Prostate gland (tissue), 2 donors: ENCODE measurements around the gene ZNF469. TPM values are rescaled to one million over a fixed set of nuclear protein-coding genes. Genes with fewer than 3 reads are reported as not detected.

Experiments
- DNase-seq: peaks from one replicate; pipeline ENCODE4 v3.0.0-alpha.2; 2019; ENCODE audit warnings: low spot score
- H3K27ac ChIP-seq, 2 donors: fragments of 200-600 bp; sonication (generic); 2 replicates each; pipeline ENCODE4 v1.5.1; 2017 to 2019
- H3K27me3 ChIP-seq: fragments of 200-600 bp; sonication (generic); replicated peaks from 2 replicates; pipeline ENCODE4 v1.5.1; 2019; ENCODE audit not compliant: insufficient read depth
- H3K36me3 ChIP-seq, 2 donors: fragments of 200-600 bp; sonication (generic); 1 replicate in 1 of 2; 2 replicates in 1 of 2; pipeline versions ENCODE4 v1.5.1 to v1.8.1; 2017 to 2019
- H3K4me1 ChIP-seq: fragments of 200-600 bp; sonication (generic); replicated peaks from 2 replicates; pipeline ENCODE4 v1.5.1; 2019
- H3K4me3 ChIP-seq, 2 donors: fragments of 200-600 bp; sonication (generic); 2 replicates each; pipeline ENCODE4 v1.5.1; 2017 to 2019
- H3K9me3 ChIP-seq: fragments of 200-600 bp; sonication (generic); 2 replicates; pipeline ENCODE4 v1.5.1; 2017
- CTCF ChIP-seq, 4 experiments: fragments of 200-600 bp in 2 of 4; fragments of 450-650 bp in 2 of 4; sonication (generic) in 2 of 4; IDR thresholded peaks; 1 replicate in 3 of 4; 2 replicates in 1 of 4; pipeline ENCODE4 v1.5.1; 2016 to 2019; ENCODE audit warnings: antibody characterized with exemption in 4 of 4, mild to moderate bottlenecking in 2 of 4, moderate library complexity in 2 of 4
- POLR2A ChIP-seq: fragments of 450-650 bp; IDR thresholded peaks from one replicate; pipeline ENCODE4 v1.6.1; 2016; ENCODE audit warnings: antibody characterized with exemption, mild to moderate bottlenecking
- POLR2AphosphoS5 ChIP-seq: sonication (generic); formaldehyde crosslinking; IDR thresholded peaks from one replicate; pipeline ENCODE4 v1.6.1; 2017; ENCODE audit warnings: antibody characterized with exemption
- WGBS: methylation state at CpG from one replicate; pipeline ENCODE4 v1.1.5; 2018; 5-methylcytosine and 5-hydroxymethylcytosine counted together
- intact Hi-C: fragments of 100-400 bp; cut with DNase I; formaldehyde crosslinking; loops from one replicate; pipeline ENCODE4 v1.14.2; 2022
- total RNA-seq, 2 donors: library from RNA; depleted of rRNA; stranded (reverse); fragments of >200 nt; gene quantifications; one replicate each; pipeline ENCODE4 v1.1.0, GENCODE V29; 2016

The ZNF469 gene
- total RNA-seq, 2 donors from 2014 or later: 3.6 to 4.4 TPM

DNA sequence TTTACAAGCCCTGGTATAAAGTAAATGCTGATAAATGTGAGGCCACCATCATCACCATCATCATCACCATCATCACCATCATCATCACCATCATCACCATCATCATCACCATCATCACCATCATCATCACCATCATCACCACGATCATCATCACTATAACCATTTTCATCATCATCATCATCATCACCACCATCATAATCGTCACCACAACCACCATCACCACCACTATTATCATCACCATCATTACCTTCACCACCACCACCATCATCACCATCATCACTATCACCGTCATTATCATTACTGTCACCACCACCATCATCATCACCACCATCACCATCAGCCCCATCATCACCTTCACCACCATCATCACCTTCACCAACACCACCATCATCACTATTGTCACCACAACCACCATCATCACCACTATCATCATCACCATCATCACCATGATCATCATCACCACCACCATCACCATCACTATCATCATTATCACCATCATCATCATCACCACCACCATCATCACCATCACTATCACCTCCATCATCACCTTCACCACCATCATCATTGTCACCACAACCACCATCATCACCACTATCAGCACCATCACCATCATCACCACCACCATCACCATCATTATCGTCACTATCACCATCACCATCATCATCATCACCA is 16.6 kb upstream of the ZNF469 start:
- DNase-seq: no peak
- intact Hi-C loops: no loop called here

DNA sequence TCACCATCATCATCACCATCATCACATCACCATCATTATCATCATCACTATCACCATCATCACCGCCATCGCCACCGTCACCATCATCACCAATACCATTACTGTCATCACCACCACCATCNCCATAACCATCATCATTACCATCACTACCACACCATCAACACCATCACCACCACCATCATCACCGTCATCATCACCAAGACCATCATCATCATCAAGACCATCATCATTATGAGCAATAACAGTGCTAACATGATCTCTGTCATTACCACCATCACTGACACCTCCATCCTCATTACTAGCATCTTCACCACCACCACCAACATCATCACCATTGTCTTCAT is 16.1 kb upstream of the ZNF469 start:
- no peaks in the 10 kb centered on the region for H3K4me1 ChIP-seq
- intact Hi-C loops: no loop called here
- H3K27me3 ChIP-seq: no peaks in the 10 kb centered on the region
- H3K9me3 ChIP-seq: no peaks in the 10 kb centered on the region
- DNase-seq: no peak
- H3K27ac ChIP-seq: no peak overlapping the region
- H3K36me3 ChIP-seq: no peaks in the 10 kb centered on the region
- TF ChIP-seq CTCF (IDR thresholded peaks at IDR 0.05) (no peak), POLR2A (no peak), POLR2AphosphoS5 (no peak)
- no peak overlapping the region for H3K4me3 ChIP-seq
- WGBS: 98% methylated on average over 4 of the region's 4 CpGs

More for the DNA sequence above, 16.6 kb upstream of the ZNF469 start:
- Histone ChIP-seq H3K27ac (no peak overlapping the region), H3K4me3 (no peak overlapping the region), H3K9me3 (no peaks in the 10 kb centered on the region), H3K27me3 (no peaks in the 10 kb centered on the region), H3K4me1 (no peaks in the 10 kb centered on the region), H3K36me3 (no peaks in the 10 kb centered on the region)
- TF ChIP-seq POLR2AphosphoS5 (no peak), POLR2A (no peak), CTCF (IDR thresholded peaks at IDR 0.05) (no peak)
- 84% methylated on average over 4 of the region's 4 CpGs for WGBS

GRCh38 chr16:88367560-88367959 is 15.2 kb upstream of the ZNF469 start:
- Histone ChIP-seq H3K4me3 (no peak overlapping the region), H3K36me3 (no peaks in the 10 kb centered on the region), H3K4me1 (no peaks in the 10 kb centered on the region), H3K27me3 (no peaks in the 10 kb centered on the region), H3K27ac (no peak overlapping the region), H3K9me3 (no peaks in the 10 kb centered on the region)
- WGBS: 90% methylated on average over 11 of the region's 11 CpGs
- intact Hi-C loops: no loop called here
- DNase-seq: no peak
- TF ChIP-seq POLR2AphosphoS5 (no peak), POLR2A (no peak), CTCF (IDR thresholded peaks at IDR 0.05) (no peak)

DNA sequence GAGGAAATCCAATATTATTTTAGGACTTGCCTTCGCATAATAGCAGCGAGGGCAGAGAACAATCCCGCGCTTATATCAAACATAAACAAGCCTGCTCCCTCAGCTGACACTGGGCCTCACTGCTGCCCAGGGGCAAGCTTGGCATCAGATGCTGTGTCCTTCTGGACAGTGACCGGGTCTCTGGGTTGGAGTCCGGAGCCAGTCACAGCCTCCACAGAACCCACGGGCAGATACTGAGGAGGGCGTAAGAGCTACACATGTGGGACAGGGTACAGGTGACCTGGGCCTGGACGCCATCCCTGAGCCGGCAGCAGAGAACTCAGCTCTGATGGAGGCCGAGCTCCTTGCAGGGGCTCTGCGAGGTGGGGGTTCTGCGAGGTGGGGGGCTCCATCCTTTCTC is 14.7 kb upstream of the ZNF469 start:
- intact Hi-C loops: no loop called here
- Histone ChIP-seq H3K27ac (no peak overlapping the region), H3K27me3 (no peaks in the 10 kb centered on the region), H3K9me3 (no peaks in the 10 kb centered on the region), H3K36me3 (no peaks in the 10 kb centered on the region), H3K4me3 (no peak overlapping the region), H3K4me1 (no peaks in the 10 kb centered on the region)
- WGBS: 92% methylated on average over 13 of the region's 13 CpGs
- no peak for TF ChIP-seq POLR2A
- no peak for TF ChIP-seq POLR2AphosphoS5
- no peak for TF ChIP-seq CTCF (IDR thresholded peaks at IDR 0.05)
- no peak for DNase-seq

DNA sequence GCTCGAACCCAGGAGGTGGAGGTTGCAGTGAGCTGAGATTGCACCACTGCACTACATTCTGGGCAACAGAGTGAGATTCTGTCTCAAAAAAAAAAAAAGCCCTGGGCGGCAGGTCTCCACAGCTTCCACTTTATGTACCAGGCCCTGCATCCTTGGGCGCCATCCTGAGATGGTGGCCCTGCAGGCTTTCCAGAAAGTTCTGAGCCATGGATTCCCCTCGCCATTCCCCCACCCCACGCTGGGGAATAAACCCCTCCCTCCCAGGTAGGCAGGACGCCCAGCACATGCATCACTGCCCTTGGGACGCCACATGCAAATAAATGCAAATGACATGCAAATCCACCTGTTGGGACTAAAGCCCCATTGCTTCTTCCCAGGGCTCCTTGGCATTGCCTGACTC is 13.8 kb upstream of the ZNF469 start:
- no peak for DNase-seq
- intact Hi-C loops: no loop called here
- WGBS: 91% methylated on average over 7 of the region's 7 CpGs
- no peaks in the 10 kb centered on the region for H3K27me3 ChIP-seq
- no peak overlapping the region for H3K4me3 ChIP-seq
- H3K4me1 ChIP-seq: no peaks in the 10 kb centered on the region
- H3K27ac ChIP-seq: no peak overlapping the region
- no peaks in the 10 kb centered on the region for H3K9me3 ChIP-seq
- no peaks in the 10 kb centered on the region for H3K36me3 ChIP-seq
- no peak for TF ChIP-seq CTCF (IDR thresholded peaks at IDR 0.05)
- no peak for TF ChIP-seq POLR2AphosphoS5
- TF ChIP-seq POLR2A: no peak
